Thyroid gland (tissue), 4 donors: ENCODE measurements around the gene RHBDF2.

Experiments
- CTCF ChIP-seq, 6 experiments: fragments of 200-600 bp in 3 of 6; fragments of 450-650 bp in 3 of 6; sonication (generic) in 3 of 6; IDR thresholded peaks; one replicate each; pipeline ENCODE4 v1.5.1; 2016 to 2019; ENCODE audit warnings: antibody characterized with exemption in 6 of 6, mild to moderate bottlenecking in 2 of 6, inconsistent platforms in 1 of 6, moderate library complexity in 1 of 6
- POLR2A ChIP-seq, 2 donors: fragments of 450-650 bp; IDR thresholded peaks; one replicate each; pipeline ENCODE4 v1.6.1; 2017; ENCODE audit warnings: antibody characterized with exemption in 2 of 2, mild to moderate bottlenecking in 2 of 2, moderate library complexity in 1 of 2

GRCh38 chr17:76472258-76472645, 29.0 kb downstream of the RHBDF2 start:
- TF ChIP-seq CTCF (IDR thresholded peaks at IDR 0.05) (no peak), POLR2A (IDR thresholded peaks at IDR 0.05) (no peak)
